NCI-H1092 treated with DMSO at 0.1 percent for 48 hours (cell line): ENCODE data around the gene COASY.

Experiments
- DNase-seq: peaks from one replicate; lab custom pipeline; 2025; lab: John Stamatoyannopoulos, UW

Gene COASY

GRCh38 chr17:42613699-42614295, 51.8 kb downstream of the COASY start:
- no peak for DNase-seq
